CD14-positive monocyte (primary cell): ENCODE results near the gene CA7. TPM values are rescaled to one million over a fixed set of nuclear protein-coding genes. Genes with fewer than 3 reads are reported as not detected.

Source experiments
- DNase-seq, 3 donors: peaks; one replicate each; pipeline ENCODE4 v3.0.0-alpha.2; 2011 to 2022
- H2AFZ ChIP-seq: 2 replicates; pipeline ENCODE4 v1.6.0; 2012; ENCODE audit warnings: mild to moderate bottlenecking, low read depth, low read length, inconsistent platforms; ENCODE audit not compliant: insufficient read depth, poor library complexity, severe bottlenecking
- H3K27ac ChIP-seq, 2 donors: 1 replicate in 1 of 2; 2 replicates in 1 of 2; pipeline ENCODE4 v1.5.1; 2012 to 2013; ENCODE audit warnings: low read length in 2 of 2, control low read depth in 1 of 2, inconsistent platforms in 1 of 2, low read depth in 1 of 2, mild to moderate bottlenecking in 1 of 2
- H3K27me3 ChIP-seq, 2 donors: one replicate each; pipeline versions ENCODE4 v1.6.0 to v1.6.1; 2011 to 2013; ENCODE audit warnings: low read length in 2 of 2; ENCODE audit not compliant: control insufficient read depth in 2 of 2, insufficient read depth in 2 of 2
- H3K36me3 ChIP-seq, 2 donors: replicated peaks in 1 of 2; 1 replicate in 1 of 2; 2 replicates in 1 of 2; pipeline versions ENCODE4 v1.5.1 to v1.6.1; 2012 to 2013; ENCODE audit warnings: low read length in 2 of 2, control low read depth in 1 of 2, inconsistent platforms in 1 of 2, mild to moderate bottlenecking in 1 of 2; ENCODE audit not compliant: insufficient read depth in 2 of 2, control insufficient read depth in 1 of 2
- H3K4me1 ChIP-seq, 2 donors: 1 replicate in 1 of 2; 2 replicates in 1 of 2; pipeline versions ENCODE4 v1.5.1 to v1.6.1; 2012 to 2013; ENCODE audit warnings: low read length in 2 of 2, control low read depth in 1 of 2, inconsistent platforms in 1 of 2, mild to moderate bottlenecking in 1 of 2, moderate library complexity in 1 of 2; ENCODE audit not compliant: insufficient read depth in 2 of 2, control insufficient read depth in 1 of 2
- H3K4me2 ChIP-seq: replicated peaks from 2 replicates; pipeline ENCODE3; 2012; ENCODE audit warnings: low read length, moderate library complexity, mild to moderate bottlenecking; ENCODE audit not compliant: poor library complexity, severe bottlenecking; ENCODE audit errors: extremely low read depth
- H3K4me3 ChIP-seq, 3 experiments: fragments of 200-600 bp in 1 of 3; sonication (generic) in 1 of 3; replicated peaks in 1 of 3; 1 replicate in 2 of 3; 2 replicates in 1 of 3; pipeline ENCODE4 v1.5.1; 2011 to 2013; ENCODE audit warnings: low read length in 3 of 3, mild to moderate bottlenecking in 3 of 3, control low read depth in 2 of 3, low read depth in 2 of 3, inconsistent platforms in 1 of 3, moderate library complexity in 1 of 3
- H3K79me2 ChIP-seq: 2 replicates; pipeline ENCODE4 v1.6.0; 2012; ENCODE audit warnings: mild to moderate bottlenecking, control low read depth, inconsistent platforms, low read length, moderate library complexity; ENCODE audit not compliant: insufficient read depth
- H3K9ac ChIP-seq: 2 replicates; pipeline ENCODE4 v1.6.0; 2017; ENCODE audit warnings: low read length, mild to moderate bottlenecking; ENCODE audit not compliant: insufficient read depth, poor library complexity, severe bottlenecking
- H3K9me3 ChIP-seq, 2 donors: replicated peaks in 1 of 2; 1 replicate in 1 of 2; 2 replicates in 1 of 2; pipeline versions ENCODE4 v1.5.1 to v1.6.1; 2012 to 2013; ENCODE audit warnings: low read length in 2 of 2, control low read depth in 1 of 2; ENCODE audit not compliant: control insufficient read depth in 1 of 2, insufficient read depth in 1 of 2
- H4K20me1 ChIP-seq: 2 replicates; pipeline ENCODE4 v1.6.0; 2012; ENCODE audit warnings: mild to moderate bottlenecking, low read length, control low read depth, moderate library complexity; ENCODE audit not compliant: insufficient read depth
- H3K27ac Mint-ChIP-seq, 7 donors: one replicate each; pipeline ENCODE4 v1.8.0; 2020; ENCODE audit warnings: mild to moderate bottlenecking in 7 of 7, mixed read lengths in 7 of 7, moderate library complexity in 6 of 7, inconsistent platforms in 2 of 7
- H3K27me3 Mint-ChIP-seq, 3 donors: one replicate each; pipeline ENCODE4 v1.8.0; 2021 to 2022; ENCODE audit warnings: low read depth in 3 of 3, mild to moderate bottlenecking in 3 of 3, mixed read lengths in 3 of 3, moderate library complexity in 3 of 3, inconsistent platforms in 1 of 3
- H3K36me3 Mint-ChIP-seq, 2 donors: one replicate each; pipeline ENCODE4 v1.8.0; 2020; ENCODE audit warnings: mixed read lengths in 2 of 2, inconsistent platforms in 1 of 2, mild to moderate bottlenecking in 1 of 2
- H3K4me1 Mint-ChIP-seq: one replicate; pipeline ENCODE4 v1.8.0; 2020; ENCODE audit warnings: mild to moderate bottlenecking, mixed read lengths
- H3K4me3 Mint-ChIP-seq, 2 donors: one replicate each; pipeline ENCODE4 v1.8.0; 2020; ENCODE audit warnings: mild to moderate bottlenecking in 2 of 2, mixed read lengths in 2 of 2, moderate library complexity in 1 of 2
- H3K9me3 Mint-ChIP-seq, 7 donors: one replicate each; pipeline ENCODE4 v1.8.0; 2020 to 2022; ENCODE audit warnings: mixed read lengths in 7 of 7, mild to moderate bottlenecking in 6 of 7, moderate library complexity in 6 of 7, inconsistent platforms in 2 of 7
- WGBS: methylation state at CpG from one replicate; pipeline ENCODE4 v1.1.5; 2013; ENCODE audit warnings: missing lambda C conversion rate; ENCODE audit not compliant: insufficient coverage; 5-methylcytosine and 5-hydroxymethylcytosine counted together
- intact Hi-C, 2 donors: fragments of 100-400 bp; cut with micrococcal nuclease; formaldehyde crosslinking; loops; one replicate each; pipeline versions ENCODE4 v1.15.0 to v1.15.1; 2023
- polyA plus RNA-seq, 3 donors: library from polyadenylated mRNA; depleted of rRNA in 1 of 3; unstranded in 2 of 3; stranded (reverse) in 1 of 3; fragments of 300-500 nt in 2 of 3; fragments of >200 nt in 1 of 3; fragmentation: Illumina TruSeq in 2 of 3; gene quantifications; 1 replicate in 2 of 3; 2 replicates in 1 of 3; pipeline ENCODE4 v1.2.3, GENCODE V29; 2012 to 2021
- TF ChIP-seq, protein P1 (sequence below): fragments of 200-600 bp; IDR thresholded peaks from one replicate; pipeline ENCODE4 v1.8.0; 2022; ENCODE audit warnings: antibody characterized with exemption, mild to moderate bottlenecking

Gene CA7
- polyA plus RNA-seq, 3 donors, result not detected

DNA sequence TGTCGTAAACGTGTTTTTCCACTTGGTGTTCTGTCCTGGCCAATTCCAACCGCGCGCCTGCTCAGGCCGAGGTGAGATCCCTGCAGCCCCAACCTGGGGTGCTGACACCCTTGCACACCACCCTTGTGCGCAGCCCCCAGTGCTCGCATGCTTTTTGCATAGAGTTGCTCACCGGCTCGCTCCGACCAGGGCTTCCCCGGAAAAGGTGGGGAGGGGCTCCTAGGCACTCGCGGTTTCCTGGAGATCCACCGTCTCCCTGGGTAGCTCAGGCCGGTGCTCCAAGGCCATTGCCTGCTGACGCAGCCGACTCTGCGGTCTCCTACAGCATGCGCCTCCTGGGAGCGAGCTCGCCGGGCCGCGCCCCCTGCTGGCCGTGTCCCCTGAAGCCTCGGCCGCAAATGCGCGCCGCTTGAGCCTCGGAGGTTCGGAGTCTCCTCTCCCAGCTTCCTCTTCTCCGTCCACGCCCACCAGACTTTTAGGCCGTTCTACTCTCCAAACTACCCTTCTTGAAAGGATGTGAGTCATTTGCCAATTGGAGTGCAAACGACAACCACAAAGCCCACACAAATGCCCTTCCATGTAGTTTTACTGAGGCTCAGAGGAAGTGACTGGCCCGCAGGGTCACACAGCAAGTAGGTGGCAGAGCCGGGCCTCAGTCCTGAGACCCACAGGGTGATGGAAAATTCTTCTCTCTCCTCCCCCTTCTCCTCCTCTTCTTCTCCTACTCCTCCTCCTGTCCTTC is 28.9 kb downstream of the CA7 start:
- H3K4me3 Mint-ChIP-seq, result peak overlapping the region; percentile 74 to 94

DNA sequence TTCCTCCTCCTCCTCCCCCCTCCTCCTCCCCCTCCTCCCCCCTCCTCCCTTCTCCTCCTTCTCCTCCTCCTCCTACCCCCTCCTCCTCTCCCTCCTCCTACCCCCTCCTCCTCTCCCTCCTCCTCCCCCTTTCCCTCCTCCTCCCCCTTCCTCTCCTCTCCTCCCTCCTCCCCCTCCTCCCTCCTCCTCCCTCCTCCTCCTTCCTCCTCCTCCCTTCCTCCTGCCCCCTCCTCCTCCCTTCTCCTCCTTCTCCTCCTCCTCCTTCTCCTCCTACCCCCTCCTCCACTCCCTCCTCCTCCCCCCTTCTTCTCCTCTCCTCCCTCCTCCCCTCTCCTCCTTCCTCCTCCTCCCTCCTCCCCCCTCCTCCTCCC is 29.5 kb downstream of the CA7 start:
- no peak overlapping the region for H3K9ac ChIP-seq
- H4K20me1 ChIP-seq, result no peaks in the 10 kb centered on the region
- H3K4me1 ChIP-seq, result peaks cover 24 to 36% of the 10 kb centered on the region in 2 donors
- H3K9me3 ChIP-seq, result peaks cover 5 to 7% of the 10 kb centered on the region in 2 donors
- Mint-ChIP-seq H3K4me3 (no peak overlapping the region), H3K4me1 (peaks cover 26% of the 10 kb centered on the region), H3K27me3 (peaks cover 58 to 78% (median 64%) of the 10 kb centered on the region in 3 donors), H3K36me3 (peaks cover 0 to 2% of the 10 kb centered on the region in 2 donors), H3K9me3 (peaks cover 3 to 12% (median 9%) of the 10 kb centered on the region in 7 donors), H3K27ac (peak overlapping the region in 4 of 7 donors; percentile 24 to 77 (median 73))
- TF ChIP-seq, protein P1, sequence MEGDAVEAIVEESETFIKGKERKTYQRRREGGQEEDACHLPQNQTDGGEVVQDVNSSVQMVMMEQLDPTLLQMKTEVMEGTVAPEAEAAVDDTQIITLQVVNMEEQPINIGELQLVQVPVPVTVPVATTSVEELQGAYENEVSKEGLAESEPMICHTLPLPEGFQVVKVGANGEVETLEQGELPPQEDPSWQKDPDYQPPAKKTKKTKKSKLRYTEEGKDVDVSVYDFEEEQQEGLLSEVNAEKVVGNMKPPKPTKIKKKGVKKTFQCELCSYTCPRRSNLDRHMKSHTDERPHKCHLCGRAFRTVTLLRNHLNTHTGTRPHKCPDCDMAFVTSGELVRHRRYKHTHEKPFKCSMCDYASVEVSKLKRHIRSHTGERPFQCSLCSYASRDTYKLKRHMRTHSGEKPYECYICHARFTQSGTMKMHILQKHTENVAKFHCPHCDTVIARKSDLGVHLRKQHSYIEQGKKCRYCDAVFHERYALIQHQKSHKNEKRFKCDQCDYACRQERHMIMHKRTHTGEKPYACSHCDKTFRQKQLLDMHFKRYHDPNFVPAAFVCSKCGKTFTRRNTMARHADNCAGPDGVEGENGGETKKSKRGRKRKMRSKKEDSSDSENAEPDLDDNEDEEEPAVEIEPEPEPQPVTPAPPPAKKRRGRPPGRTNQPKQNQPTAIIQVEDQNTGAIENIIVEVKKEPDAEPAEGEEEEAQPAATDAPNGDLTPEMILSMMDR, result no peak
- no peak overlapping the region for H3K4me3 ChIP-seq
- H3K27ac ChIP-seq, result peak overlapping the region in 1 of 2 donors; percentile 31
- H2AFZ ChIP-seq, result no peak overlapping the region
- peaks cover 6 to 58% of the 10 kb centered on the region in 2 donors for H3K27me3 ChIP-seq
- intact Hi-C loops, result no loop called here
- no peak overlapping the region for H3K4me2 ChIP-seq
- DNase-seq, result no peak
- H3K79me2 ChIP-seq, result no peaks in the 10 kb centered on the region
- no peaks in the 10 kb centered on the region for H3K36me3 ChIP-seq

More for the DNA sequence above, 28.9 kb downstream of the CA7 start:
- peaks cover 6 to 53% of the 10 kb centered on the region in 2 donors for H3K27me3 ChIP-seq
- H3K4me2 ChIP-seq, result peak overlapping the region; percentile 71
- peak overlapping the region in 6 of 7 donors; percentile 53 to 80 (median 69) for H3K27ac Mint-ChIP-seq
- no peaks in the 10 kb centered on the region for H3K79me2 ChIP-seq
- peaks cover 3 to 15% (median 9%) of the 10 kb centered on the region in 7 donors for H3K9me3 Mint-ChIP-seq
- peaks cover 19 to 31% of the 10 kb centered on the region in 2 donors for H3K4me1 ChIP-seq
- peaks cover 0 to 2% of the 10 kb centered on the region in 2 donors for H3K36me3 Mint-ChIP-seq
- peak overlapping the region in 1 of 2 donors; percentile 31 for H3K27ac ChIP-seq
- peak overlapping the region in 1 of 3 experiments; percentile 69 for H3K4me3 ChIP-seq
- peak; percentile 99 to 100 (median 99) for DNase-seq
- 2% methylated on average over 34 of the region's 39 CpGs for WGBS
- peaks cover 22% of the 10 kb centered on the region for H3K4me1 Mint-ChIP-seq
- no peak overlapping the region for H3K9ac ChIP-seq
- H3K9me3 ChIP-seq, result peaks cover 5 to 7% of the 10 kb centered on the region in 2 donors
- no peaks in the 10 kb centered on the region for H3K36me3 ChIP-seq
- H4K20me1 ChIP-seq, result no peaks in the 10 kb centered on the region
- peak overlapping the region; percentile 49 for H2AFZ ChIP-seq
- peaks cover 54 to 77% (median 61%) of the 10 kb centered on the region in 3 donors for H3K27me3 Mint-ChIP-seq
- intact Hi-C loops, result no loop called here
- TF ChIP-seq, protein P1, result peak; percentile 98
